NOMO-1 treated with DMSO at 0.1 percent for 48 hours (cell line): ENCODE data around the gene AGER.
"Not testable (repeated sequence)": the region's sequence is repeated elsewhere in the genome, so short reads cannot be mapped to it uniquely, and the experiment has no call there.

Source experiments
- DNase-seq: peaks from one replicate; lab custom pipeline; 2025; ENCODE audit not compliant: unreplicated experiment; lab: John Stamatoyannopoulos, UW

AGER gene

DNA sequence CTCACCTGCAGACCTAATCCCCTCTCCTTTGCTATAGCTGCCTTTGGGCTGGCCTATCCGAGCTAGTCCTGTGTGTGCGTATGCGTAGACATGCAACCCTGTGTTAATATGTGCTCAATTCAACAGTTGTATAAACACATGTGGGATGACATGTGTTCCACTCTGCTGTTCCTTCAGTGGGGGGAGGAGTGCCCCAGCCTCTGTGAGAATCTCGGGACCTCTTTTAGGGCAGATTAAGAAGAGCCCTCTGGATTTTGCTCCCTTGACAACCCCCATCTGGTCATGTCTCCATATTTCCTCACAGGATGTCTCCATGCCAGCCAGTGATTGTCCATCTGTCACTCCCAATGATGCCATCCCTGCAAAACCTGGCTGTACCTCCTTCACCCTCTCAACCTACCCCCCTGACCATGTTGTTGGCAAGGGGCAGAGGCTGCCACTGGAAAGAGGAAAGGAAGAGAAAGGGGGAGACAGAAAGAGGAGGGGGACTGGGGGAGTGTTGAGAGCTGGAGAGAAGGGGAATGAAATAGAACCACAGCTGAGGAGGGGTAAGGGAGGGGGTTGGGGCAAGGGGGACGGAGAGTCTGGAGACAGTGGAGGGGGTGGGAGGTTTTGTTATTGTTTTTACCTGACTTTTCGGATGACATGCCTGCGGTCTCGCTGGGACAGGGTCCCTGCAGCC is 32.7 kb downstream of the AGER start:
- no peak for DNase-seq

DNA sequence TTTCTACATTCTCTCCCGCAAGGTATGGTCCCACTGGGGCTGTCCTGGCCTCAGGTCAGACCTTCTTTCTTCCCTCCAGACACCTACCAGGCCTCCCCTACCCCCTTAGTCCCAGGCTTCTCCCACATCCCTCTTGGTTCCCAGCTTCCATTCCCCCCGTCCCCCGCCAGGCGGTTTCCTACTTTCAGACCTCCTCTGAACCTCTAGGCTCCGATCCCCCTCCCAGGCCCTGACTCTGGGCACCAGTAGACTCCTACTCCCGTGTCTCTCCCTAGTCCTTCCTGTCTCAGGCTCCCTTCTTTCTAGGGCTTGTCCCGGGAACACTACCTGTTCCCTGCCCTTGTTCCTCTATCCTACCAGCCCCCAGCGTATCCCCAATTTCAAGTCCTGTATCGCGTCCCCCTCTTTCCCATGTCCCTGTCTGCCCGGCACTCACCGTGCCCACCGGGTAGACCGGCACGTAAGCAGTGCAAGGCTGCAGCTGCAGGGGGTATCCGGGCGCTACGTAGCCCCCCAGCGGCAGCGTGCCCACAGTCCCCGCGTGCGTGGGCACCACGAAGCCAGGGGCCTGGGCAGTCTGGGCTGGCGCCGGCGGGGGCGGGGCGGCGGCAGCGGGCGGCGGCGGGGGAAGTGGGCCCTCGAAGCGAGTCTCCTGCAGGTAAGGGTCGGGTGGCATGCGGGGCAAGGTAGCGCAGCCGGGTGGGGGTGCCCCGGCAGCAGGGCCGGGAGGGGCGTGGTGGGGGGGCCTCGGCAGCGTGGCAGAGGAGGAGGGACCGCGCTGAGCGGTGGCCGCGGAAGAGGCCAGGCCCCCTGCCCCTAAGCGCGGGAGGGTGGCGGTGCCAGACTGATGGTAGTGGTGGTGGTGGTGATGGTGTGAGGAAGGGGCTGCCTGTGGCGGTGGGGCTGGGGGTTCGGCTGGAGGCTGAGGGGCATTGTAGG is 33.9 kb downstream of the AGER start:
- DNase-seq = no peak

DNA sequence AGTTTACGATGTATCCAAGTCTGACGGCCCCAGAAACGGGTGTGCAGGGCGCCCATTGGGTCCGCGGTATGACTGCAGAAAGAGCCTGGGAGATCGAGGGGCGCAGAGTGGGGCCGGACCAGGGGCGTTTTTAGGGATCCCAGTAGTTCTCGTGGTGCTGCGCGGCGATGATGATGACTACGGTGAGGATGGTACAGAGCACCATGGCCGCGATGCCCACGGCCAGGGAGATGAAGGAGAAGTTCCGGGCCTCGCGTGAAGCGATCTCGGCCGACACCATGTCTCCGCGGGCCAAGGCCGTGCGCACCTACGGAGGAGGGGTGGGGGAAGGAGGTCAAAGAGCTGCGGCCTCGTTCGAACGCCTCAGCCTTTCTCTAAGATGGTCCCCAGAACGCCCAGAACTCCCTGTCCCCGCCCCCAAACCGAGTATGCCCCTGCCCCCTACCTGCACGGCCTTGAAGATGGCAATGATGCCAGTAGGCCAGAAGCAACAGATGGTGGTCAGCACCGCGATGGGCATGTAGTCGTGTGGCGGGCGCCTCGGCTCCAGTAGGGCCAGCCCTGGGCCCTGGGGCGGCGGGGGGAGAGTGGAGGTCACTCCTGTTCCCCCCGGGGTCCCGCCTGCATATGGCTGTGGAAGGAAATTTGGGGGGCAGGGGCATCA is 34.8 kb downstream of the AGER start:
- no peak for DNase-seq

DNA sequence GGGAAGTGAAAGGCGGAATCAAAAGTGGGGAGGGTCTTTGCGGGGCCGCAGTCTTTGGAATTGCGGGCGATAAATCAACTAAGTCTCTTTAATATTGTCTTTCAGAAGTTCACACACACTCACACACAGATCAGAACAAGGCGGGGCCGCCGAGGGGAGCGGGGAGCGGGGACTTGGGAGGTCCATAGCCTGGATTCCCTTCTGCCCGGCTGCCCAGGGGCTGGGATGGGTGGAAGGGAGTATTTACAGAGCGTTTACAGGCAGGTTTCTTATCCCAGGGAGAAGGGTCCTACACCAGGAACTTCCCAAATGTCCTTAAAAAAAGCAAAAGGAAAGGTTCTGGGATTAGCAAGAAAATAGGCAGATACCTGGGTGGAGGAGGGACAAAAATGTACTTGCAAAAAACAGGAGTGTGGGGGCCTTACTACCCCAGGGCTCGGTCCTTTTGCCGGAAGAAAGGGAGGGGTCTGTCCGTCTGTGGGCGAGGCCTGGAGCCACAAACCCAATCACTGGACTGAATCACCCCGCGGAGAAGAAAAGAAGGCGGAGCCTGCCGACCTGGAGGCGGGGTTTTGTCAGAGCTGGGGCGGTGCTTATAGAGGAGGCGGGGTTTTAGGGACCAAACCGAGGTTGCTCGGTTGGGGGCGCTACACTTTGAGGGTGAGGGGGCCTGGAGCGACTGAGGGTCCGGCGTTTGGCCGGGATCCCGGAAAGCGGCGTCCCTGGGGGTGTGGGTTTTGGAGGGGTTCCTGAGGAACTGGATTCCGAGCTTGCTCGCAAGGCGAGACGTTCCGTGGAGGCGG is 35.6 kb downstream of the AGER start:
- no peak for DNase-seq

GRCh38 chr6:32147401-32148132 is 36.5 kb downstream of the AGER start:
- no peak for DNase-seq

DNA sequence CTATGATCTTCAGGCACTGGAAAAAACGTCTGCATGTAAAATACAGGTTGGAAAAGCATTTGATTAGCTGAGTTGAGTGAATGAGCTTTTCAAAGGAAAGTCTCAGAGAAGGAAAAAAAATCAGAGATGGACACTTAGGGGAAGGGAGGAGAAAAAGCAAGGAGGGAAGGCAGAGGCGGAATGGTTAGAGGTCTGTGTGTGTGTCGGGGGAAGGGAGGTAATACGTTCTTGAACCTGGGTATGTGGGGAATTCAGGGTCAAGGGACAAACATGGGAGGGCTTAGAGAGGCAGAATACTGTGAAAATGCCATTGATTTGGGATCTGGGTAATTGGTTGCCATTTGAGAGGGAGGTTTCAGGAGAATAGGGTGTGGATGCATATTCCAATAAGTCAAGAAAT is 37.4 kb downstream of the AGER start:
- DNase-seq = no peak

- DNase-seq = no peak
Measured at GRCh38 chr6:32146287-32146686, 37.8 kb downstream of the AGER start.

DNA sequence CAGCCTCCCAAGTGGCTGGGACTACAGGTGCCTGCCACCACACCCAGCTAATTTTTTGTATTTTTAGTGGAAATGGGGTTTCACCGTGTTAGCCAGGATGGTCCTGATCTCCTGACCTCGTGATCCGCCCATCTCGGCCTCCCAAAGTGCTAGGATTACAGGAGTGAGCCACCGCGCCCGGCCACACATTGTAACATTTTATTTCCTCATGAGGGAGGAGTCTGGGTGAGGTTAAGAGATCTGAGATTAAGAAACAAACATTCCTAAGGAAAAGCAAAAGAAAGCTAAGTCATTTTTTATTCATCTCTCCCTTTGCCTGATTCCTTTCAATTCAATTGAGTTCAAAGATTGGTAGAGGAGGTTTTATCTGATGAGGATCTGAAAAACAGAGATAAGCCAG is 39.8 kb downstream of the AGER start:
- DNase-seq = not testable (repeated sequence)

- no peak for DNase-seq
Measured at GRCh38 chr6:32140420-32141046, 43.5 kb downstream of the AGER start.

- no peak for DNase-seq
Measured at GRCh38 chr6:32139590-32139989, 44.5 kb downstream of the AGER start.

DNA sequence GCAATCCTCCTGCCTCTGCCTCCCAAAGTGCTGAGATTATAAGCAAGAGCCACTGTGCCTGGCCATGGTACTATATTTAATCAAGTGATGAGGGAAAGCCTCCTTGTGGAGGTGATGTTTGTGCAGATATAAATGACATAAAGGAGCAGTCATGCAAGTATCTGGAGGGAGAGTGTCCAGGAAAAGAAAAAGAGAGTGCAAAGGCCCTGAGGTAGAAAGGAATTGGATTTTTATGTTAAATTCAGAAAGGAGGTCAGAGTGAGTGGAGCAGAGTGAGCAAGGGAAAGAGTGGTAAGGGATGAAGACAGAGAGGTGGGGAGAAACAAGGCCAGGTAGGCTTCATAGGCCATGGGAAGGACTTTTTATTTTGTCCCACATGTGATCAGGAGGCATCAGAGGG is 46.6 kb downstream of the AGER start:
- DNase-seq = no peak

DNA sequence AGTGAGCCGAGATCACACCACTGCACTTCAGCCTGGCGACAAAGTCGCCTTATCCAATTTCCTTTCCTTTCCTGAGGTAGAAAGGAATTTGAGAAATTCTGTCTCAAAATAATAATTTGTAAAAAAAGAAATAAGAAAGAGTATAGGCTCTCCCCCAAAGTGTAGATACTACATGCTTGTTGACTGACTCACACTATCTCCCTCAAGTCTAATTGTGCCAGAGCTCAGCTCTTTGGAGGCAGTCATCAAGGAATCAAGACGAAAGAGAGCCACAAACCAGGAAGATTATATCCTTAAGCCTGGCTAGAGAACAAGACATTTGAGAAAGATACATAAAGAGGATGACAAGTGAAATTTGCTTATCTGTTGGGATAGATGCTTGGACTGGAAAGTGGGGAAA is 50.3 kb downstream of the AGER start:
- DNase-seq = no peak

- DNase-seq = no peak
Measured at GRCh38 chr6:32132110-32132509, 51.9 kb downstream of the AGER start.

DNA sequence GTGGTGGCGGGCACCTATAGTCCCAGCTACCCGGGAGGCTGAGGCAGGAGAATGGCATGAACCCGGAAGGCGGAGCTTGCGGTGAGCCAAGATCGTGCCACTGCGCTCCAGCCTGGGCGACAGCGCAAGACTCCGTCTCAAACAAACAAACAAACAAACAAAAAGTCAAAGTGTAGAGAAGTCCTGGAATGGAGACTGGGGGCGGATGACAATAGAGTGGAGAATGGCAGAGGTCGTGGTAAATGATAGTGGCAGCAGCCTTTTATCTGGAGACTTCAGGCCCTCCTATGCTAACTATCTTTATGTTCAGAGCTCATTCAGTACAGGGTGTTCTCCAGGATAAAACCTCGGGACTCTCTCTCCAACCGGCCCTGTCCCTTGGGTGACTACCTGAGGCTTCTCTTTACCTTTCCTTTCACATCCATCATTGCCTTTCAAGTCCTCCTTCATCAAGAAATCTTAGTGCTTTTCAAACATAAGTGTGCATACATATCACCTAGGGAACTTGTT is 52.6 kb downstream of the AGER start:
- DNase-seq = no peak
